ENCODE measurements around the gene PPP1R27.

Gene PPP1R27

GRCh38 chr17:81860756-81861568, 26.1 kb upstream of the PPP1R27 start:
- peak; percentile 99 to 100 (median 99) for DNase-seq

- peak in 2 of 3 experiments; percentile 55 to 60 for DNase-seq
Measured at GRCh38 chr17:81859906-81860755, 25.3 kb upstream of the PPP1R27 start, which contains the start of gene P4HB. Gene P4HB (minus strand): TSS chr17:81860535. CDS start chr17:81860471, 64 bp downstream.

- DNase-seq, result no peak
Measured at GRCh38 chr17:81858967-81859905, 24.4 kb upstream of the PPP1R27 start.

GRCh38 chr17:81858170-81858966, 23.5 kb upstream of the PPP1R27 start:
- no peak for DNase-seq

- peak in 1 of 3 experiments; percentile 15 for DNase-seq
Measured at GRCh38 chr17:81854974-81855774, 20.3 kb upstream of the PPP1R27 start.

- DNase-seq, result no peak
Measured at GRCh38 chr17:81852237-81852636, 17.4 kb upstream of the PPP1R27 start.

- no peak for DNase-seq
Measured at GRCh38 chr17:81851423-81851822, 16.6 kb upstream of the PPP1R27 start.

GRCh38 chr17:81849457-81849856, 14.6 kb upstream of the PPP1R27 start:
- no peak for DNase-seq

- no peak for DNase-seq
Measured at GRCh38 chr17:81846743-81847689, 12.2 kb upstream of the PPP1R27 start.

GRCh38 chr17:81845881-81846742, 11.3 kb upstream of the PPP1R27 start:
- no peak for DNase-seq

- no peak for DNase-seq
Measured at GRCh38 chr17:81845361-81845760, 10.5 kb upstream of the PPP1R27 start.

GRCh38 chr17:81844887-81845286, 10.0 kb upstream of the PPP1R27 start:
- no peak for DNase-seq

GRCh38 chr17:81844327-81844851, 9.5 kb upstream of the PPP1R27 start:
- no peak for DNase-seq

GRCh38 chr17:81843713-81844326, 9.0 kb upstream of the PPP1R27 start:
- no peak for DNase-seq

- no peak for DNase-seq
Measured at GRCh38 chr17:81842725-81843504, 8.1 kb upstream of the PPP1R27 start.

GRCh38 chr17:81842378-81842724, 7.5 kb upstream of the PPP1R27 start:
- no peak for DNase-seq

GRCh38 chr17:81841866-81842265, 7.0 kb upstream of the PPP1R27 start:
- no peak for DNase-seq
